Stromal cell of bone marrow (primary cell): ENCODE measurements around the gene HERC3.

Source experiments
- DNase-seq: peaks from one replicate; pipeline ENCODE4 v3.0.0-alpha.2; 2012; ENCODE audit warnings: low read depth

Gene HERC3

DNA sequence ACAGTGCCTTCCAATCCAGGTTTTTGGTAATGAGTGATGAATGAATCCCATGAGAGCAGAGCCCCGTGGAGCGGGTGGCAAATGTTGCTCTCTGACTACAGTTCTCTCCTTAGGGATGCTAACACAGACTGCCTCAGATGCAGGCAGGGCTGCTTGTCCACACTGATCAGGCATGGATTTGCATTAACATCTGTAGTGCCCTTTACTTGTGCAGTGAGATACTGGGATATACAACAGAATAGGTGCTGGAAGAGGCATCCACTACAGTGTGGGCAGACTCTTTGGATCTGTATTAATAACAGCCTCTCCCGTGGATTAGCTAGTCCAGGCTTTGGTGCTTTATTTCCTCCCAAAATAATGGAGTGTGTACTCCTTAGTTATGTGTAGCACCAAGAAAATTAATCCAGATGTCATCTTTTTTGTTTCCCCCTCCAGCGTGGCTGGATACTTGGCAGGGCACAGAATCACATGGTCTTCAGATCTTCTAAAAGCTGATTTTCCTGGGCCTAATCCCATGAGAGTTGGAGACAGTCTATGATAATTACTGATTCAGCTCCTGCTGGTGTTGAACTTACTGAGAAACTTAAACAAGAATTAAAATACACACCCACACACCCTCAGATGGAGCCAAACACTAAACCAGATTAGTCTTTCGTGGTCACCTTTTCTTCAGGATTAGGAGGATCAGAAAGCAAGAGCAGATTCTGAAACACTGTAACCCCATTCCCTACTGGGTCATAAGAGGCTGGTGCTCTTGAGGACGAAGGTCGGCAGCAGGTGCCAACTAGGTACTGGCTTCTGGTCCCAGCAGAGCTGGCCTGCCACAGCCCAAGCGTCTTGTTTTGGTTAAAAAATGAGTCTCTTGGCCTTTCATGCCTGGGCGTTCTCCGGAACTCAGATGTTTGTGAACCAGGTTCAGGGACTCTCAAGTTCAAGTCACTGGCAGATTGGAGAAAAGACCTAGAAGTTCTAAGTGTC is 128.5 kb downstream of the HERC3 start:
- no peak for DNase-seq

DNA sequence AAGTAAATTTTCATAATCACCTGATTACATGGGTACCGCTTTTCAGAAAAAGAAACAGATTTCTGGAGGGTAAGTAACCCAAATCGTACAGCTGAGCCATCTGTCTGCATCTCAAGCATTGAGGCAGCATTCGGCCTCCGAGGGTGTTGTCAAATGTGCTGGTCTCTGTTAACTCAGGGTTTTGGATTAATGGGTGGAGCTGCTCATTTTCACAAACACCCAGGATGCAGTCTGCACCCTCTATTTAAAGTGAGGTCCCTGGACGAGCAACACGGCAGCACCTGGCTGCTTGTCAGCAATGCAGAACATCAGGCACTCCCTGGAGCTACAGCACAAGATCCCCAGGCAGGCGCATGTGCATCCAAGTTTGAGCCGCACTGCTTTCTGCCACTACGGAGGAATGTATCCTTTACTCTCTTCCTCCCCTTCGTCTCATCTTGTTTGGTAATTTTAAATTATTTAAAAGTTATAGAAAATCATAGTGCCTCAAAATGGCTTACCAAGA is 130.0 kb downstream of the HERC3 start:
- DNase-seq = no peak

DNA sequence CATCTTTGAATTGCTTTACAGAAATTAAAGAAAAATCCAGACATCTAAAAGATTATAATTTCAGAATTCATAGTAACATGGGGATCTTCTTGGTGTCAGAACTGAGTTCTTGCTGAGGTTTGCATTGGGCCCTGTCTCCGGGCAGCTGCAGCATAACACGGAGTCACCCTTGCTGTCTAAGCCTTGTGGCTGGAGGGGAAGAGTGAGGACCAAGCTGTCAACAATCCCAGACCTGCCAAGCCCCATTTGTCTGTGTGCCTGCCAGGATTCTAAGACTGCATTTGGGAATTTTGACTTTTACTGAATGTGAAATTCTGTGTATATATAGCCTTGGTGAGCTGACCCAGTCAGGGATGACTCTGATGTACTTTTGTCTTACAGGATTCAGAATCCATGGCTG is 130.5 kb downstream of the HERC3 start:
- no peak for DNase-seq

DNA sequence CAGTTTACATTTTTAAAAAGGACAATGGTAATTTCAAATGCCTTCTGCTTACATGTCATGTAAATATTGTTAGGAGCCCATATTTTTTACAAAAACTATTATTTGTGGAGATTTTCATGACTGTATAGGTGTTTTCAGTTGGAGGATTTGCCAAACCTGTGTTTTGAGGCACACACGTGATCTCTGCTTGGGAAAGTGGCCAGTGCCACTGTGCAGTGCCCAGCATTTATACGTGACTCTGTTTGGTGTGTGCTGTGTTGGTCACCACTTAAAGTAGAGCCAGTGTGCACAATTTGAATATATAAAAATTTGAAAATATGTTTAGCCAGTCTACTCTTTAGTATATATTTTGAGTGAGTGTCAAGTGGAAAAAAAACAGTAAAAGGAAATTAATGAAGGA is 132.1 kb downstream of the HERC3 start:
- no peak for DNase-seq

DNA sequence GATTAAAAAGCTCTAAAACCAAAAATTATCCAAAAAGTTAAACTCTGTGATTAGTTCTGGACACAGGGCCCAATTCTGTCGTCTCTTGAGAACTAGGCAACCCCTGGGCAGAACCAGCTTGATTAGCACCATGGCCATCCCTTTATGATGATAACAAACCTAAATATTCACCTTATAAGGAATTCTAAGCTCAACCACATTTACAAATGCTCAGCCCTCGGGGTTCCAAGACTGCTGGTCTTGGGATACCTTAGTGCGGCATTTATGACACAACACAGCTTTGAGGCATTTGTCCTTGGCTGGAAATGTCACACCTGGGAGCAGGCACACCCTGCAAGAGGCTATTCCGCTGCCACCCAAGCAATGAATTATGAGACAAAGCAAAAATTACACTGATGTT is 132.9 kb downstream of the HERC3 start:
- no peak for DNase-seq

DNA sequence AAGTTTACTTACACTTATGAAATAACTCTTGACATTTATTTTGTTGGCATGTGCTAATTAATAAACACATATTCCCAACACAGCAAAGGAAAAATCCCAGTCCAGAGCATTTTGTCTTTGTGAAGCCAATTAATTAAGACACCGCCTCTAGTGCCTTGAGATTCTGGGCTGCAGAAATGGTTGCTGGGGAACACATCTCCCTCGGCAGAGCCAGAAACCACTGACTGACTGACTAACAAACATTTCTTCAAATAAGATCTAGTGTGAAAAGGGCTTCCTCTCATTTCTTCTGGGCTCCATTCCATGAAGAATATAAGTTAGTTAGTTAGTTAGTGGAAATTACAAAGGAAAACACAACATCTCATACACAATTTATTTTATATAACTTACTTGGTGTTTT is 133.7 kb downstream of the HERC3 start:
- DNase-seq = no peak

DNA sequence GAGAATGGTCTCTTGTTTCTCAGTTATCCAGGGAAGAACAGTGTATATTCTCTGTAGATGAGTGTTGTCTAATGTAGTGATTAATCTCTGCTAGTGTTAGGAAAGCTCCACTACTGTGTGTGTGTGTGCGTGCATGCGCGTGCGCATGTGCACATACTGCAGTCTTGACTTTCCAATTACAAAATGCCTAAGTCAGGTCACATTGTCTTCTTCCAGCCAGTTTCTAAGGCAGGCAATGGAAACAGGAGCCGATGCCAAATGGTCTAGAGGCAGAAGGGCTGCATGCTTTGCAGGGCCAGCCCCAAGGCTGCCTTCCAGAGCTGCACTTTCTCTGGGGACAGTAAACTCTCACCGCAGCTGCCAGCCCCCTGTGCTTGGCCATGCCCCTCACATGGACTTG is 135.9 kb downstream of the HERC3 start:
- DNase-seq = no peak

DNA sequence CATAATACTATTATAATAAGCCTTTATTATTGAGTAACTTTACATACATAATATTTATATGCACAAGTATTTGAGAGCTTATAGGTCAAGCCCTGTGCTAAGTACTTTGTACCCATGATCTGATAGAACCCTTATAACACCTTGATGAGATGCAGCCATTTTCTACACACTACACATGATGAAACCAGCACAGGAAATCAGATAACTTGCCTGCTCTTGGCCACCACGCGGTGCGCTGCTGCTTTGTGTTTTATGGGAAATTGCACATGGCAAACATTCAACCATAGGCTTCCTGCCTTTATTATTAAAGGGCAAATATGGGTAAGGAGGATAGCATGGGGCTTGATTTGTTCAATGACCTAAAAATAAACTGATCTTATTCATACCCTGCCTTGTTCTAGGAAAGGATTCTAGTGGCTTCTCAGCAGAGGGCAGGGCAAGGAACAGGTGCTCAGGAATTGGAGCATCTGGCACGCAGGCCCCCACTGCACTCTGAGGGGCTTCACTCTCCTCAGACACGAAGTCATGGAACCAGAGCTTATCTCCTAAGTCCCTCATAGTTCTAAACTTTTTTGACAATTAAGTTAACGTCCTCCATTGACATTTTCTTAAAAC is 137.0 kb downstream of the HERC3 start:
- no peak for DNase-seq

DNA sequence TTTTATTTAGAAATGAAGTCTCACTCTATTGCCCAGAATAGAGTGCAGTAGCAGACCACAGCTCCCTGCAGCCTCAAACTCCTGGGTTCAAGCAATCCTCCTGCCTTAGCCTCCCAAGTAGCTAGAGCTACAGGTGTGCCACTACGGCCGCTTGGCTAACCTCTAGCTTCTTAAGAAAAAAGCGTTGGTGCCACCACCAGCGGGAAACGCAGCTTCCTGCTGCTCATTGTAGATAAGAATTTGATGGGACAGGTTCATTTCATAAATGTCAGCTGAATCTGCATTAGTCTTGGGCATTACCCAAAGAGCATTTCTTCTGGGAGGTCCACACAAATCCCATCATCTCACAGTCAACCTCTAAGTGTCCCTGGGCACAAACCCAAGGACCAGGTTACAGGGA is 138.5 kb downstream of the HERC3 start:
- DNase-seq = no peak

DNA sequence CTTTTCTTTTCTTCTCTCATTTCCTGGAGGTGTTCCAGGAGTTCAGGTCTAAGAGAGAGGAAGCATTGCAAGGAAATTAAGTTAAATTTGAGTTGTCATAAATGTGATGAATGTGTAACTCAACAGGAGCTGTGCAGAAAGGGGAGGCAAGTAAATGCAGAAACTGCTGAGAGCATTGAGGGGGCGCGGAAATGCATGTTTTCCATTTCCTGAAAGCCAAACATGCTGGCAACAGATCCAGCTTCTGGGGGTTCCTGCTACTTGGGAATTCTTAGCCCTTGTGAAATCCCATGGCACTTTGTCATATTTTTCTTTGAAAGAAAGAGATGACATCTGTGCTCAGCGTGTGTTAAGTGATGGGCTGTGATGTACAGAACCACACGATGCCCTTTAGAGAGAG is 139.1 kb downstream of the HERC3 start:
- no peak for DNase-seq

DNA sequence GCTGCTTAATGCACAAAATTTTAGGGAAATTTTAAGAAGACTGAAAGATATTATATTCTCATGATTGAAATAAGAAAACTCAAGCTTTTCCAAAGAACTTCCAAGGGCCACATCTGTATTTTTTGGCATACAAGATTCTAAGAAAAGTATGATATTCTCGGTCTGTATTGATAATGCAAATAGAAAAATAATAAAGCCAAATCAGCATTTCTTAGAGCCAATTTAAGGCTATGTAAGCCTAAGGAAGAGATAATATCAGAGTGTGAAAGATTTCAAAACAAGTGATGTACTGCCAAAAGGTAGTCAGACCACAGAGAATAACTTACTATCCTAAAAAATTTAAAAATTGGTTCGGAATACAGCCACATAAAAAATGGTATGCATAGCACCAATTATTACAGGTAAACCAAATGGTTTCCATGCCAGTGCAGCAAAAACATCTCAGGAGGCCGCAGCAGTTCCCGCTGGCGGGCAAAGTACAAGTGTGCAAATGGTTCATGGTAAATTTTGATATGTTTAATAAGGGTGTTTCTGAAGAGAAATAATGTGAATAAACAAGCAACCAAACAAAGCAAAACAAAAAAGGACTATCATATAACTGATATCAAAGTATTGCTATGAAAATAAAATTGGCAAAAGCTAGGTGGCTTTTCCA is 140.6 kb downstream of the HERC3 start:
- no peak for DNase-seq

DNA sequence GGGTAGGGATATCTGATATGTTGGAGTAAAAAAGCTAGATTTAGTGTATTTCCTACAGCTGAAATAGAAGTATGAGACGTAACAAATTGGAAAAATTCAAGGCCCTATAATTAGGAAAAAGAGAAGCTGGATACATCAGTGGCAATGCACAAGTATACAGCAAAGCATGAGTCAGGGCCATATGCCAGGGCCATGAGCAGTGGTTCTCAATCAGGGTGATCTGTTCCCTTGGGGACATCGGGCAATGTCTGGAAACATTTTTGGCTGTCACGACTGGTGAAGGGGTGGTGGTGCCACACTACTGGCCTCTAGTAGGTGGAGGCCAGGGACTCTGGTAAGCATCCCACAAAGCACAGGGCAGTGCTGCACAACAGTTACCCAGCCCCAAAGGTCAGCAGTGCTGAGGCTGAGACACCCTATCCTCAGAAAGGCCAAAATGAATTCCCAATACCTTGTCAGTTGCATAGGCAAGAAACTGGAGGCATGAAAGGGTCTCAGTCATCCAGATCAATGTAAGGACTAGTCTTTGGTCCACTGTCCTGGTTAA is 142.2 kb downstream of the HERC3 start:
- no peak for DNase-seq

DNA sequence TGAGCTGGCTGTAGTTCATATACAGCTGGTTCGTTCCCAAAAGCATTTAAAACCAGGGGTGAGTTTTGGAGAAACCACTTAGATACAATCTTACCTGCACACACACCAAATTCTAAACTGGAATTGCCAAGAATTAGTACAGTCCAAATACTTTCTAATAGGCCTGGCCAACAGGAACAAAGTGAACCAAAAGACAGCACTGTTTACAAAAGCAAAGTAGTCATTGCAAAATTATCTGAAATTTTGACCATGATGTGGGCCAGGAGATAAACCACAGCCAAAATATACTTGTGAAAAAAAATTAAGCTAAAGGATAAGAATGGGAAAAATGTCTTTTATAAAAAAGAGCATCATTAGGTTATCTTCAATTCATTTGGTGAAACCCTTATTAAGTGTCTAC is 143.3 kb downstream of the HERC3 start:
- no peak for DNase-seq

DNA sequence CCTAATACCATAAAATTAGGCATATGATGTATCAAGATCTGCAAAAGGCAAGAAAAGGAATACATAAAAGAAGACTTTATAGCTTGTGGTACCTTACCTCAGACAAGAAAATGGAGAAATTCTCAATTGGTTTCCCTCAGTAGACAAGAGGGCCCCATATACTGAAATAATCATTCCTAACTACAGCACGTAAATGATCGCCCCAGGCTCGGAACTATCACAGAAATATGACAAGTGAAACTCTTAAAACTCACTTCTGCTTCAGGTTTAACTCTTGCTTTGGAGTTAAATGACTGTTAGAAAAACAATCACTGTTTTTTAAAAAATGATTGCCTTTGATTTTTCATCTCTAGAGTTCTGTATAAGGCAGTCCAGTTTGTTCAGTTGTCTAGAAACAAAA is 144.0 kb downstream of the HERC3 start:
- DNase-seq = no peak

DNA sequence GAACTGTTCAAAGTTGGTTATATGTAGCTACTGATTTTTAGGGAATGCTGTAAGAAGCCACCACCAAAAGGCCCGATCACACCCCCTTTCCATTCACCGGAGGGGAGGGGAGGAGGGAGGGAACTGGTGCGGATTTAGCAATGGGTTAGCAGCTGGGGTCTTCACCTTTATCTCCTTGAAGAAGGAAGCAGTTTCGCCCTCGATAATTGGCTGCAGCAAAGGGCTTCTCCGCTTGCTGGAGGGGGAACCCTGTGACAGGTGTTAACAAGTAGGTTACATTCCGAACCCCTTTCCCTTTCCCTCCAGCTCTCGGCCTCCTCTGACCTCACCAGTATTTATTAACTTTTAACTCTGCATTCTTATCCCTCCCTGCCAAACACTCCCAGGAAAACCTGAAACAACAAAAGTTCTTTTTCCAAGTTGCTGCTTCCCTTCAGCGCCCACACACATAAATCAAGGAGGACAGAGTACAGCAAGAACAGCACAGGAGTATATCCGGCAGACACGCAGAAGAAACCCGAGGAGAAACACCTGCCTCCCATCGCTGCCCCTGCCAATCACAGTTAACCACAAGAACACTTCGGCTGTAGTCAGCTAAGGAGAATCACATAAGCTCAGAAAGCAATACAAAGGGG is 145.1 kb downstream of the HERC3 start:
- DNase-seq = no peak

DNA sequence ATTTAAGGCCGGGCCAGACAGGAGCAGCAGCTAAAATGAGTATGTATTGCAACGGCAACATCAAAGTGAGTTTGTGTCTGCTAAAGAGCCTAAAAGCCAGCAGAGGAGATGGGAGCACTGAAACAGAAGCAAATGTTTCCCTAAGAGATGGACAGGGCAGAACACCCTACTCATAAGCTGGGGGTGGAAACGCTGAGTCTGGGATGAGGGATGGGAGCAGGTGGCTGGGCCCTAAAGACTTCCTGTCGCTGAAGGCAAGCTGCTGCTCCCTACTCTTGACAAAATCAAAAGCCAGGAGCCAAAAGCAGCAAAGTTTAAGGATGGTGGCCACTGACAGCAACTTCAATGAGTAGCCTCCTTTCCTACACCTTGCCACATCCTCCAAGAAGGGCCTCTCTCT is 145.9 kb downstream of the HERC3 start:
- no peak for DNase-seq

DNA sequence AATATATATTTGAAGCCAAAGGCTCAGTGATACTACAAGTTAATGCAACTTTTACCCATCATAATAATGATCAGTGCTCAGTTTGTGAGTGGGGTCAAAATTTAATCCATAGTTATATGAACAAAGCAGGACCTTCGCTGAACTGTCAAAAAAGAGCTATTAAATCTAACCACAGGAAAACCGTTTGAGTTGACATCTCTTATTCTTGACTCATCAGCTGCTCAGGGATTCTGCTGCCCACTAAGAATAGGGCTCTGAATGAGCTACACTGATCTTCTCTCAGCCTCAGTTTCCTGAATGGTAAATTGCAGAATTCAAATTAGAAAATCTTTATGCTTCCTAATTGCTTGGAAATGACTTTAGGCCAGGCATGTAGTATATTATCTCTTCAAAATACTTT is 150.3 kb downstream of the HERC3 start:
- no peak for DNase-seq

DNA sequence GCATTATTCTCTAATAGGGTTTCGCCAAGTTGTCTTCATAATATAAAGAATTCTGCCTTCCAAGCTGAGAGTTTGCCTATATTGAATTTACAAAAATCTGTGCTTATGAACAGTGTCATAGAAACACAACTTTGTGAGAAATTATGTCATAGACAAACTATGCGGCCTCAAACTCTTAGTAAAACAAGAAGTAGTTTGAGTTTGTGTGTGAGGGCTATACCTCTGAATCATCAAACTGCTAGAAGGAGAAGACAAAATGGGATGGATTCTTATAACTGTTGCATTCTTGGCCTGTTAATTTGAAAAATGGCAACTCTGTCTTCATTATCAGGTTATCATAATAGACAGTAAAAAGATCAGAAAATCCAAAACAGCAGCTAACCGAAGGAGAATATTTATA is 151.4 kb downstream of the HERC3 start:
- DNase-seq = peak; percentile 66

DNA sequence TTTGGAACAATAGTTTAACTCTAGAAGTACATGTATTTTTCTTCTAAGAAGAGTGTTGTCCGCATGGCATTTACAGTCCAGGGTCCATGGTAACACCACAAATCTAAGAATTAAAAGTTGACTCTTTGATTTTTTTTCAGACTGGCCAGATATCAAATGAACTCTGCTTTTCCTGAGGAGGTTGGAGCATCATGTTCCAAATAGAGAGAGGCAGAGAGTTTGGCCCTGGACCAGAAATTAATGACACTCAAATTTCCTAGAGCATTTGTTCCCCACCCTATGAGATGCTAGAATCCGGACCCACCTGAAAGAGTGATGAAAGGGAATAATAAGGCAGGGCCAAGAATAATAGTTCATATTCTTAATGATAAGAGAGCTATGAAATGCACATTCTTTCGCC is 152.3 kb downstream of the HERC3 start:
- no peak for DNase-seq

DNA sequence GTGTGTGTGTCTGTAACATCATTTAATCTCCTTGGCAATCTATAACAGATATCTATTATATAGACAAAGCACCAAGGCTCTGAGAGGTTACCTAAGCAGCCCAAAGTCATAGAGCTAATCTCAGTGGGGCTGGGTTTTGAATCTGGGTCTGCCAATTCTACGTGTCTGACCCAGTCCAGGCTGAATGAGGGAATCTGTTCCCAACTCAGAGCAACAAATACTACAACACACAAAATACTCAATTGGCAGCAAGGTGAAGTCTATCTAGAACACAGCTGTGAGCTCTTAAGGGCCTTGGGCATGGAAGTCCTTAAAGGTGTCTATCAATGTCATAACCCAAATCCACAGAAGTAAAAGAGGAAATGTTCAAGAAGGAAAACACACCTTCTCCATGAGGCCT is 152.9 kb downstream of the HERC3 start:
- DNase-seq = no peak

DNA sequence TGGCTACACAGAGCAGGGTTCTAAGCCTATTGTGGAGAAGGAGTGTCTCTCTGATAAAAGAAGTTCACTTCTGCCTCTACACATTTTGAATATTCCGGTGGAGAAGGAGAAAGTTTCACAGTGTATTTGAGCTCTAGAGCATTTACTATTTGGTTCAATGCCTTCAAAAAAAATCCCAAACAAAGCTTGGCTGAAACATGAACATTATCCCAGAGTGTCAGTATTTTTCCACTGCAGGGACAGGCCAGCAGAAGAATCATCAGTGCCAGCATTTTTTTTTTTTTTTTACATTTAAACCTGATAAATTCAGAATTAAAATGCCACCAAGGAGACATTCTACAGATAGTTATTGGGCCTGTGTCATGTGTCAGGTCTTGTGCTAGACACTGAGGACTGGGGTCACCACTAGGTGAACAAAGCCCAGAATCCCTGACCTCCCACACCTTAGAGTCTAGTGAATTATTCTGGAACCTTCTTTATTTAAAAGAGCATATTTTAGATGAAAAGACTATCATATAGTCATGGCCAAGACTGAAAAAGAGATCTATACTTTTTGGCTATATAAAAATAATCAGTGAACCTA is 153.4 kb downstream of the HERC3 start:
- no peak for DNase-seq

DNA sequence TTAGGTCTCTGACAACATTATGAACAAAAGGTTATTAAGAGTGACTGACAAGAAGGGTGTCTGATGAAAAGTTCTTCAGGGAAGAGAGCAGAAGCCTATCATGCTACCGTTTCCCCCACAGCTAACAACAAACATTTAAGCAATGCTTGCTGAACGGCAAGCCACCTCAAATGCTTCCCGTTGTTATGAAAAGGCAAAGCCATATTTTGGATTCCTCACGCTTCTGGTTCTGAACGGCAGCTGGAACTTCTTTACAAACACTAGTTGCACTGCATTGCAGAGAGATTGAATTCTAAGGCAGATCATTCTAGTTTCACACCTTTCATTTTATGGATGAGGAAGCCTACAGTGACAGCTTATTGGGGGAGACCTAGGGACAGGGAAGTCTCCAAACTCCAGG is 153.9 kb downstream of the HERC3 start:
- no peak for DNase-seq
